ENCODE results near the gene CCT6B. TPM values are rescaled to one million over a fixed set of nuclear protein-coding genes. Genes with fewer than 3 reads are reported as not detected.

Gene CCT6B
- total RNA-seq, 1 donor = 6.2 TPM

- Histone ChIP-seq H3K4me3 (ENCODE audit: insufficient read depth, low read length) (no peak overlapping the region), H3K36me3 (ENCODE audit: insufficient read depth, low read length) (no peaks in the 10 kb centered on the region), H3K27ac (ENCODE audit: low read depth, low read length) (no peak overlapping the region), H3K9me3 (ENCODE audit: low read depth, low read length) (no peaks in the 10 kb centered on the region), H4K20me1 (ENCODE audit: insufficient read depth, low read length) (no peaks in the 10 kb centered on the region), H3K27me3 (ENCODE audit: insufficient read depth, low read length) (no peaks in the 10 kb centered on the region), H2AFZ (ENCODE audit: low read length) (no peak overlapping the region), H3K4me1 (ENCODE audit: insufficient read depth, low read length) (no peaks in the 10 kb centered on the region), H3K79me2 (ENCODE audit: insufficient read depth, low read length) (no peaks in the 10 kb centered on the region), H3K4me2 (ENCODE audit: insufficient read depth, low read length) (no peak overlapping the region)
- no peak for TF ChIP-seq CTCF (IDR thresholded peaks at IDR 0.05; ENCODE audit: extremely low read depth, low read depth, low read length)
- DNase-seq (ENCODE audit: insufficient read length, low spot score, missing footprints) = no peak
These were observed 34.6 kb downstream of the CCT6B start for GRCh38 chr17:34926661-34927060.

- Histone ChIP-seq H4K20me1 (ENCODE audit: insufficient read depth, low read length) (no peaks in the 10 kb centered on the region), H3K79me2 (ENCODE audit: insufficient read depth, low read length) (no peaks in the 10 kb centered on the region), H3K4me1 (ENCODE audit: insufficient read depth, low read length) (no peaks in the 10 kb centered on the region), H3K36me3 (ENCODE audit: insufficient read depth, low read length) (no peaks in the 10 kb centered on the region), H3K4me3 (ENCODE audit: insufficient read depth, low read length) (no peak overlapping the region), H2AFZ (ENCODE audit: low read length) (no peak overlapping the region), H3K4me2 (ENCODE audit: insufficient read depth, low read length) (no peak overlapping the region), H3K27me3 (ENCODE audit: insufficient read depth, low read length) (no peaks in the 10 kb centered on the region), H3K27ac (ENCODE audit: low read depth, low read length) (no peak overlapping the region), H3K9me3 (ENCODE audit: low read depth, low read length) (no peaks in the 10 kb centered on the region)
- DNase-seq (ENCODE audit: insufficient read length, low spot score, missing footprints) = no peak
- no peak for TF ChIP-seq CTCF (IDR thresholded peaks at IDR 0.05; ENCODE audit: extremely low read depth, low read depth, low read length)
These were observed 40.6 kb downstream of the CCT6B start for GRCh38 chr17:34920676-34921075.

- Histone ChIP-seq H3K4me1 (ENCODE audit: insufficient read depth, low read length) (no peaks in the 10 kb centered on the region), H3K4me2 (ENCODE audit: insufficient read depth, low read length) (no peak overlapping the region), H3K27ac (ENCODE audit: low read depth, low read length) (no peak overlapping the region), H3K9me3 (ENCODE audit: low read depth, low read length) (no peaks in the 10 kb centered on the region), H3K79me2 (ENCODE audit: insufficient read depth, low read length) (no peaks in the 10 kb centered on the region), H4K20me1 (ENCODE audit: insufficient read depth, low read length) (no peaks in the 10 kb centered on the region), H3K36me3 (ENCODE audit: insufficient read depth, low read length) (no peaks in the 10 kb centered on the region), H3K27me3 (ENCODE audit: insufficient read depth, low read length) (no peaks in the 10 kb centered on the region), H3K4me3 (ENCODE audit: insufficient read depth, low read length) (no peak overlapping the region), H2AFZ (ENCODE audit: low read length) (no peak overlapping the region)
- no peak for DNase-seq (ENCODE audit: insufficient read length, low spot score, missing footprints)
- no peak for TF ChIP-seq CTCF (IDR thresholded peaks at IDR 0.05; ENCODE audit: extremely low read depth, low read depth, low read length)
These were observed 43.9 kb downstream of the CCT6B start for GRCh38 chr17:34917381-34917780.

- H3K4me1 ChIP-seq (ENCODE audit: insufficient read depth, low read length) = no peaks in the 10 kb centered on the region
- no peak overlapping the region for H3K27ac ChIP-seq (ENCODE audit: low read depth, low read length)
- no peaks in the 10 kb centered on the region for H3K9me3 ChIP-seq (ENCODE audit: low read depth, low read length)
- H3K4me3 ChIP-seq (ENCODE audit: insufficient read depth, low read length) = no peak overlapping the region
- H2AFZ ChIP-seq (ENCODE audit: low read length) = no peak overlapping the region
- no peak overlapping the region for H3K4me2 ChIP-seq (ENCODE audit: insufficient read depth, low read length)
- TF ChIP-seq CTCF (IDR thresholded peaks at IDR 0.05; ENCODE audit: extremely low read depth, low read depth, low read length) = no peak
- H3K36me3 ChIP-seq (ENCODE audit: insufficient read depth, low read length) = no peaks in the 10 kb centered on the region
- no peaks in the 10 kb centered on the region for H4K20me1 ChIP-seq (ENCODE audit: insufficient read depth, low read length)
- H3K27me3 ChIP-seq (ENCODE audit: insufficient read depth, low read length) = no peaks in the 10 kb centered on the region
- no peaks in the 10 kb centered on the region for H3K79me2 ChIP-seq (ENCODE audit: insufficient read depth, low read length)
- no peak for DNase-seq (ENCODE audit: insufficient read length, low spot score, missing footprints)
These were observed 45.1 kb downstream of the CCT6B start for GRCh38 chr17:34916120-34916519.
